GM12864 (cell line): ENCODE measurements around the gene FAM169A.
"Not testable (repeated sequence)": the region's sequence is repeated elsewhere in the genome, so short reads cannot be mapped to it uniquely, and the experiment has no call there.

Experiments used
- DNase-seq: peaks from one replicate; pipeline ENCODE4 v3.0.0-alpha.2; 2011; ENCODE audit warnings: low read depth
- H3K4me3 ChIP-seq: 2 replicates; pipeline ENCODE4 v1.5.1; 2011; ENCODE audit warnings: mild to moderate bottlenecking, low read depth, low read length, control low read depth
- CTCF ChIP-seq: IDR thresholded peaks from 2 replicates; pipeline ENCODE4 v1.5.1; 2011; ENCODE audit warnings: low read depth, mild to moderate bottlenecking, moderate library complexity, low read length, control low read depth, inconsistent platforms; ENCODE audit errors: missing control alignments

The FAM169A gene

GRCh38 chr5:74865256-74865803 lies 857 bp downstream of the FAM169A start:
- no peak for DNase-seq
- peak overlapping the region; percentile 45 for H3K4me3 ChIP-seq
- no peak for TF ChIP-seq CTCF

- no peak for DNase-seq
- H3K4me3 ChIP-seq: no peak overlapping the region
- no peak for TF ChIP-seq CTCF
Observed at GRCh38 chr5:74864823-74865222, 1.4 kb downstream of the FAM169A start.

- TF ChIP-seq CTCF: no peak
- DNase-seq: no peak
- no peak overlapping the region for H3K4me3 ChIP-seq
Observed at GRCh38 chr5:74863726-74864125, 2.5 kb downstream of the FAM169A start.

- no peak for TF ChIP-seq CTCF
- no peak overlapping the region for H3K4me3 ChIP-seq
- no peak for DNase-seq
Observed at GRCh38 chr5:74862221-74862620, 4.0 kb downstream of the FAM169A start.

GRCh38 chr5:74856975-74857374 lies 9.2 kb downstream of the FAM169A start:
- DNase-seq, H3K4me3 ChIP-seq: not testable (repeated sequence)

GRCh38 chr5:74853256-74853655 lies 12.9 kb downstream of the FAM169A start:
- no peak for DNase-seq
- no peak overlapping the region for H3K4me3 ChIP-seq
- TF ChIP-seq CTCF: no peak

- no peak overlapping the region for H3K4me3 ChIP-seq
- DNase-seq: no peak
- TF ChIP-seq CTCF: no peak
Observed at GRCh38 chr5:74851684-74852353, 14.4 kb downstream of the FAM169A start.
